ENCODE results near the gene DDC.
"Not testable (repeated sequence)": the region's sequence is repeated elsewhere in the genome, so short reads cannot be mapped to it uniquely, and the experiment has no call there.

Gene DDC

DNA sequence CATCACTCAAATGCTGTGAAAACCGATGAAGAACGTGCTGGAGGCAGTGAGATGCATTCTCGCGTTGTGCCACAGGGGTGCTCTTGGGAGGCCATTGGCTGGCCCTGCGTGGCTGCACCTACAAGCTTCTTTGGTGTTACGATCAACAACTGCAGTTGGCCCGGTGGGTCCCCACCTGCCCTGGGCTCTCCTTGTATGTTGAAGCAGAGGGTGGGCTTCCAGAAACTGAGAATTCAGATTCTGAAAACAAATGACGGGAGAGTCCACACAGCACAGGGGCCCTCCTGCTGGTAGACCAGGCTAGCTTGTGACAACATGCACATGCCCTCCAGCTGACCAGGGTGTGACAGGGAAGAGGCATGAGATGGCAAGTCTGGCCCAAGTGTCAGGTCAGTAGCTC is 23.7 kb upstream of the DDC start:
- DNase-seq (ENCODE audit: low read depth in 2 of 2) = no peak

DNA sequence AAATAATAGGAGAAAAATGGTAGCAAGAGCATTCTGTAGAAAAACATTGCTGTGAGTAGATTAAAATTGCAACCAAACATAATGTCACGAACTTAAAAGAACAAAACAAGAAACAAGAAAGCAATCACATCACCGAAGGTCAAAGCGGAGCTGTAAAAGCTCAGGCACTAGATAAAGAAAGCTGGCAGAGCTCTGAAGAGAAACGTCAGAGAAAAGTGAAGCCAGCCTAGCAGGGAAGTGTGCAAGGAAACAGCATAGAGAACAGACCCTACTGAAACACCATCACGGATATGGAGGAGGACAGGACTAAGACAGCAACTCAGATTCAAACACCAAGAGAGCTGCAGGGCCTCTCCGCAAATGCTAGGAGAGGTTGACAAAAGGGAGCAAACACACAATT is 22.5 kb upstream of the DDC start:
- DNase-seq (ENCODE audit: low read depth in 2 of 2) = no peak

DNA sequence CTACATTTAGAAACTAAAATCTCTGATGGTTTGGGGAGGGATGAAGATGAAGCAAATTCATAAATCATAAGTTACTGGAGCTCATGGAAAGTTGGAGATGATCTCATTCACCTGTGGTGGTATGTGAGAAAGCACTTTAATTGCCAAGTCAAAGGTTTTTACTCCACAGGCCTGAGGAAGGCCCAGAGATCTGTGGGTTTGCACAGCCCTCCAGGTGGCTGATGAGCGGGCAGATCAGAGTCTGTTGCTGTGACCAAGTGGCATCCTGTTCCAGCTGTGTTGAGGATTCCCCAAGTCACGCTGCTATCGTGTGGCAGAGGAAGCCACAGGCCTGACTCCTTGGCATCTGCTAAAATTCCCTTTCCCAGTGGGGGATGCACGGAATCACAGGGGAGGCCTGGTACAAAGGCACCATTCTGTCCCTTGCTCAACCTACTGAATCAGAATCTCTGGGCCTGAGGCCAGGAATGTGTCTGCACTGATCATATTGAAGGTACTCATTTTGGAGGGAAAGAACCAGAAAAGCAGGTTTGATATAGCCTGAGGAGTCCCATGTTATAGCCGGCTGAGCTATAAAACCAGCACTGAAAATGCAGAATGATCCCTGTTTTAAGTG is 19.7 kb upstream of the DDC start:
- DNase-seq (ENCODE audit: low read depth in 2 of 2) = no peak

GRCh38 chr7:50584386-50584785 is 19.2 kb upstream of the DDC start:
- DNase-seq (ENCODE audit: low read depth in 2 of 2) = no peak

DNA sequence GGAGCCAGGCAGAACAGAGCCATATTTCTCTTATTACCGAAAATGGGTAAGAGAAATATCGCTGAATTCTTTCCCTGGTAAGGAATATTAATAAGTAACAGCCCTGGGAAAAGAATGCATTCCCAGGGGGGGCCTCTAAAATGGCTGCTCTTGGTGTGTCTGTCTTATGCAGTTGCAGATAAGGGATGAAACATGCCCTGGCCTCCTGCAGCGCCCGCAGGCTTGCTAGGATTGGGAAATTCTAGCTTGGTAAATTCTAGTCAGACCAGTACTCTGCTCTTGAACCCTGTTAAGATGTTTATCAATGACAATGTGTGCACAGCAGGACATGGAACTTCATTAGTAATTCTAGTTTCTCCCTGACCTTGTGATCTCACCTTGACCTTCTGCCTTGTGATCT is 18.1 kb upstream of the DDC start:
- DNase-seq (ENCODE audit: low read depth in 2 of 2) = not testable (repeated sequence)

- not testable (repeated sequence) for DNase-seq (ENCODE audit: low read depth in 2 of 2)
Measured at GRCh38 chr7:50582271-50582670, 17.1 kb upstream of the DDC start.

- not testable (repeated sequence) for DNase-seq (ENCODE audit: low read depth in 2 of 2)
Measured at GRCh38 chr7:50580666-50581065, 15.5 kb upstream of the DDC start.

DNA sequence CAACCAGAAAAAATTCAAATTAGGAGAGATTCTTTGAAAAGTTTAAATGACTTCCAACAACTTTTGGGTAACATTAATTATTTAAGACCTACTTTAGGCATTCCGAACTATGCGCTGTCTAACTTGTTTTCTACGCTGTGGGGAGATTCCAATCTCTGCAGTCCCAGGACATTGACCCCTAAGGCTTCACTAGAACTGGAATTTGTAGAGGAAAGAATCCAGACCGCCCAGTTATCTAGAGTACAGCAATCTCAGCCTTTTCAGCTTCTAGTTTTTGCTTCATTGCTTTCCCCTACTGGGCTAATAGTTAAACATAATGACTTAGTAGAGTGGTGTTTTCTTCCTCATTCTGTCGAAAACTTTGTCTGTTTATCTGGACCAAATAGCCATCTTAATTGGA is 14.9 kb upstream of the DDC start:
- DNase-seq (ENCODE audit: low read depth in 2 of 2) = no peak

DNA sequence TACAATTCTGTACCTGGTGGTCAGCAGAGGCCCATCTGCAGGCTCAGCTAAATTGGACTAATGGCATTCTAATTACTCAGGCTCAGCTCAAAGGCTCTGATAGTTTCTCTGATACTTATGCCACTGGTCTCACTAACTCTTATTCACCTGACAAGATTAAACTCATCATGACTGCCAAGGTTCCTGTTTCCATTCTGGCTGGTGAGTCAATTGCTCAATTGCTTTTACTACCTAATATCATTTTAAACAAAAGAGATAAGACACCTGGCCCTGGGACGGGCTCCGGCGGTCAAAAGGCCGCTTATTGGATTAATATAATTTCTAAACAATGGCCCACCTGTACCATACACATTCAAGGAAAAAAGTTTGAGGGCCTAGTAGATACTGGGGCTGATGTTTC is 12.9 kb upstream of the DDC start:
- DNase-seq (ENCODE audit: low read depth in 2 of 2) = not testable (repeated sequence)

- DNase-seq (ENCODE audit: low read depth in 2 of 2) = no peak
Measured at GRCh38 chr7:50577569-50577968, 12.4 kb upstream of the DDC start.

DNA sequence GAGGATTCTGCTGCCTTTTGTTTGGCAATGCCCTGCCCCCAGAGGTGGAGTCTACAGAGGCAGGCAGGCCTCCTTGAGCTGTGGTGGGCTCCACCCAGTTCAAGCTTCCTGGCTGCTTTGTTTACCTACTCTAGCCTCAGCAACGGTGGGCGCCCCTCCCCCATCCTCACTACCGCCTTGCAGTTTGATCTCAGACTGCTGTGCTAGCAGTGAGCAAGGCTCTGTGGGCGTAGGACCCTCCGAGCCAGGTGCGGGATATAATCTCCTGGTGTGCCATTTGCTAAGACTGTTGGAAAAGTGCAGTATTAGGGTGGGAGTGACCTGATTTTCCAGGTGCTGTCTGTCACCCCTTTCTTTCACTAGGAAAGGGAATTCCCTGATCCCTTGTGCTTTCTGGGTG is 11.2 kb upstream of the DDC start:
- not testable (repeated sequence) for DNase-seq (ENCODE audit: low read depth in 2 of 2)

DNA sequence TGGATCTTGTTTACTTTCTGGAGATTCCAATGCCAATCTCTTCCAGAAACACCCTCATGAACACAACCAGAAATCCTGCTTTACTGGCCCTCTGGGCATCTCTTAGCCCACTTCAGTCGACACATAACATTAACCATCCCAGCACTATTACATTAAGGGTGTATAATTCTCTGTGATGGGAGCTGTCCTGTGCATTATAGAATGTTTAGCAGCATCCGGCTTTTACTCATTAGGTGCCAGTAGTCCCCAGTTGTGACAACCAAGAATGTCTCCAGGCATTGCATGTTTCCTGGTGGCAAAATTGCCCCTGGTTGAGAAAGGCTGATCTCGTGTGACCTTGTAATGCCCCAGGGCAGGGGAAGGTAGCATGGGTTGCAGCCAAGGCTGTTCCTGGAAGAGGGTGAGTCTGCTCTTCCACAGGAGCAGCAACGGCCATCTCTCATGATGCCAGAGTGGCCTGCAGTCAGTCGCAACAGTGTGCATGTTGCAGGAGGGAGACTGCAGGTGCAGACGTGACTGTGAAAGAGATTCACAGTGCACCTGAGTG is 2.6 kb upstream of the DDC start:
- no peak for DNase-seq (ENCODE audit: low read depth in 2 of 2)

DNA sequence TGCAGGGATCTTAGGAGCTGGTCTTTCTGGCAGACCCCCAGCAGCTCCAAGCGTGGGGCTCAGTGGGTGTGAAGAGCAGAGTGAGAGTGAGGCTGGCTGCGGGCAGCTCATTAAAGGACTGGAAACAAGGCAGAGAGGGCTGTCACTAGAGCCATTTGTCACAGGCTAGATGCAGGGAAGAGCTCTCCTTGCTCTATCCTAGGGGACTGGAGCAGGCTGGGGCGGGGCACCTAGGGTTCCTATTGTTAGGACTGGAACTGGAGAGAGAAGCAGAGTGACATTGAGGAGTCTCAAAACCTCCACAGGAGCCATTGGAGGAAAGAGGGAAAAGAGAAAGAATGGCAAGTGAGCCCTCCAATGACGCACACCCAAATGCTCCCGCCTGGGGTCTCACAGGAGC is 772 bp upstream of the DDC start:
- no peak for DNase-seq (ENCODE audit: low read depth in 2 of 2)

DNA sequence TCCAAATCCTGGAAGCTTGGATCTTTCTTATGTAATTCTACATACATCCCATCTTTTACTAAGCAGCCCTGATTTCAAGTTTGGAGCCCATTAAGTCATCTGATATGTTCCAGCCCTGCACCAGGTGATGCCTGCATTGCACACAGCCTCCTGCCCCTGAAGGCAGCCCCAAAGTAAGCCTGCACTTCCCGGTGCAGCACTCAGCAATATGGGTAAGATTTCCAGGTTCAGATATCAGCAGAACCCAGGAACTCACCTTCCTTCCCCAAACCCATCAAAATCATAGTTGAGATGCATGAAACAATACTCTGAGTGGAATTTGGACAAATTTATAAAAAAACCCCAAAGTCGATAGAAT is 333 bp upstream of the DDC start:
- no peak for DNase-seq (ENCODE audit: low read depth in 2 of 2)

- DNase-seq (ENCODE audit: low read depth in 2 of 2) = no peak
Measured at GRCh38 chr7:50564171-50564570, 1.0 kb downstream of the DDC start.

DNA sequence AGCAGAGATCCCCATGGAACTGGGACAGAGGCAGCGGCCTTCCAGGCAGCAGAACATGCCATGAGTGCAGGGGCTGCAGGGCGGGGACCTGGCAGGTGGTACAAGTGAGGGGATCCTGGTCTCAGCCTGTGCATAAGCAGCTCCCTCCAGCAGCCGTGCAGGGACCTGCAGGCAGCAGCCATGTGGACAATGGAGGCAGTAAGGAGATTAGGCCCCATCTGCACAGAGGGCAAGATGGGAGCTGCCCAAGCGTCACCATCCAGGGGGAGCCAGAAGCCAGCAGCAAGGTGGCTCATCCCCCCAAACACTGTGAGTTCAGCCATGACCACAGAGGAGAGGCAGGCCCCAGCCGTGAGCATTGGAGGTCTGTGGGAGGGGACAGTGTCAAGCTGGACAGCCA is 3.1 kb downstream of the DDC start:
- no peak for DNase-seq (ENCODE audit: low read depth in 2 of 2)

GRCh38 chr7:50560865-50561351 is 4.3 kb downstream of the DDC start:
- DNase-seq (ENCODE audit: low read depth in 2 of 2) = no peak

DNA sequence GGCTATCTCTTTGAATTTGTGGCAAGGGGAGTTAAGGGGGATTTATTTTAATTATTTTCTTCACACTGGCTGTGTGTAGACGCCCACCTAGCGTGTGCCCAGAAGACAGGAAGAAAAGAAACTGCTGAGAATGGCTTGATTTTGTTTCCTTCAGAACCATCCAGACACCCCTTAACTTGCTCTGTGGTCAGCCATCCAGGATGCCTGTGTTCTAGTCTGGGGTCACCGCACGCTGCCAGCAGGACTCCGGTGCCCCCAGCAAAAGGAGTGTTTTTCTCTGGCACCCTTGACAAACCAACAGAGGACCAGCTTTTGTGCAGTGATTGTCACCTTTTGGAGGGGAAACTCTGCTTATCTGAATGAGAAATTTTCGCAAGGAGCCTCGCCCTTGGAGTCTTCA is 5.3 kb downstream of the DDC start:
- DNase-seq (ENCODE audit: low read depth in 2 of 2) = no peak

DNA sequence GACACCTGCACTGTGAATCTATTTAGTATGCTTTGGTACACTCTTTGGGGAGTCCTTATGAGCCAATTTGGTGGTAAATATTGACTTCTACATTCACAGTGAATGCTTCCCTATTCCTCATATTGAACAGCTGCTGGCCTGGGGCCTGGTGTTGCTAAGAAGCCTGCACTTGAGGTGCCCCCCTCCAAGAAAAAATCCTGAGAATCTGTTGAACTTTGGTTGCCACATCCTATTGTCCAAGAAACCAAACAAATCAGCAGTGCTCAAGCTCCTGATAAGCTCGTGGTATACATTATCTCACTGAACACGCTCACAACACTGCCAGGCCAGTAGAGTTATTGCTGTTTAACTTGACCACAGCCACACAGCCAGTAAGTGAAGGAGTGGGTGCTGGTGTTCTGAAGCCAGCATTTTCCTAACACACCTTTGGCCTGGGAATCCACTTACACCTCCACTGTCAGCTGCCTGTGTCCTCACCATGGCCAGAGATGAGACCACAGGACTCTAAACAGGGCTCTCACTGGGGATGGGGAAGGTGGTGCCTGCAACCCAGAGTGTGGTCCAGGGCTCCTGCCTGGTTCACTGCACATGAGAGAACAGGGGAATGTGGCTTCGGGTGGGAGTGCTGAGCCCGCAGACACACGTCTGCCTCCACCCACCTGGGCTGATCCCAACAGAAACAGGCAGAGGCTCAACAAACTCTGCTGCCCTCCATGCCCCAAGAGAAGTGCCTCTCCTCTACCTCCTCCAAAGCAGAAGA is 6.7 kb downstream of the DDC start:
- no peak for DNase-seq (ENCODE audit: low read depth in 2 of 2)

GRCh38 chr7:50557099-50557498 is 8.1 kb downstream of the DDC start:
- DNase-seq (ENCODE audit: low read depth in 2 of 2) = no peak

DNA sequence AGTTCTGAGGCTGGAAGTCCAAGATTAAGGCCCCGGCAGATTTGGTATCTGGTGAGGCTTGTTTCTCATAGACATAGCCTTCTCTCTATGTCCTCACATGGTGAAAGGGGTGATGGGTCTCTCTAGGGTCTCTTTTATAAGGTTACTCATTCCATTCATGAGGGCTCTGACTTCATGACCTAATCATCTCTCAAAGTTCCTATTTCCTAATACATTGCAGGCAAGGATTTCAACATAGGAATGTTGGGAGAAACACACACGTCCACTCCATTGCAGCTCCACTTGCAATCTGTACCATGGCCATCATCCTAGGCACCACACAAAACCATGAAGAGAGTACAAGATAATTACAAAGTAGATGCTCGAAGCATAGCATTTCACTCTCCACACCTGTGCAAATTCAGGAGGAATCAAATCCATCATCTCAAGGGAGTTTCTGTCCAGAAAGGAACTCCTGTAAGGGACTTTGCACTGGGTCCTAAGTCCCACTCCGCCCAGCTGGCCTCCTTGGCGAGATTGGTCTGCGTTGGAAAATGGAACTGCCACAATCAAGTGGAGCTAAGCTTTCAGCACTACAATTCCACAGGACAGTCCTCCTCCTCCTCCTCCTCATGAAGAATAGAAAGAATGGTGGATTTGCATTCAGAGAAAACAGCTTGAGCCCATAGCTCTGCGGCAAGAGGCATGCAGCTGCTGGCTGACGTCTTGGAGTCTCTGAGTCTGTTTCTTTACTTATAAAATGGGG is 8.8 kb downstream of the DDC start:
- DNase-seq (ENCODE audit: low read depth in 2 of 2) = no peak

- no peak for DNase-seq (ENCODE audit: low read depth in 2 of 2)
Measured at GRCh38 chr7:50555594-50556140, 9.5 kb downstream of the DDC start.

Data from fibroblast of skin of left quadriceps (primary cell).